Fibroblast of skin of right biceps (primary cell): ENCODE measurements around the gene SP5.
"Not testable (repeated sequence)": the region's sequence is repeated elsewhere in the genome, so short reads cannot be mapped to it uniquely, and the experiment has no call there.

Experiments used
- DNase-seq: peaks from one replicate; pipeline ENCODE4 v3.0.0-alpha.2; 2013

The SP5 gene

DNA sequence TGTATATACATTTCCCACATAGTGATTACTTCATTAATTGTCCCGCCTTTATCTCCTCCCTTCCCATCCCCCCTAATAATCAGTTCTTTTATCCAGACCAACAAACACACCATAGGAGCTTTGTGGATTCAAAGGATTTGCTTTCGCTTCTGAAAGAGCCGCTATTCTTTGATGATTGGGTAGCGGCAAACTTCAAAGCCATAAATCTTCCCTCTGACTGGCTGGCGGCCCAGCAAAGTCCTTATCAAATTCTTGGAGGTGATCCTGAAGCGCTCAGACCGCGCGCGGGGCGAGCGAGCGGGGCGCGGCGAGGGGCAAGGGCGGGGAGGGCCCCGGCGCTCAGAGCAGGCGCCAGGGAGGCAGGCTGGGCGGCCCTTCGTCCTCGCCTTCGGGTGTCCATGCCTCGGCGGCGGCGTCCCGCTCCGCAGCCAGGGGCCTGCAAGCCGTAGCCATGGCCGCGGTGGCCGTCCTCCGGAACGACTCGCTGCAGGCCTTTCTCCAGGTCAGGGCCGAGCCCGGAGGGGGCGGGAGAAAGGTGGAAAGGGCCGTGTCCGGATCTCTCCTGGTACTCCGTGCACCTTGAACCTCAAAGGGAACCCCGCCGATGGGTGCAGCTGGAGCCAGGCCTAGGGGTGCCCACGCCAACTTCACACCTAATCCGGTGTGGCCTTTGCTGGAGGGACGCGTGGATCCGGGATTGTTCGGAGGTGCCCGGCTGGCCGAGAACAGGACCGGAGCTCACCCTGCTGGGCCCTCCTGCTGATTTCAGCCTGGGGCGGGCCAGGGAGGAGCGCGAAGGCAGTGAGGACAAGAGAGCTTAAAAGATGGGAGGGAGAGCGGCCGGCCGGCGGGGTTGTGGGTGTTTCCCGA, at the start of gene SP5:
TSS of gene SP5 (plus strand) at position 276 of the 870 bp plus-strand sequence. CDS start at position 452, 176 bp downstream.
- peak; percentile 37 for DNase-seq

DNA sequence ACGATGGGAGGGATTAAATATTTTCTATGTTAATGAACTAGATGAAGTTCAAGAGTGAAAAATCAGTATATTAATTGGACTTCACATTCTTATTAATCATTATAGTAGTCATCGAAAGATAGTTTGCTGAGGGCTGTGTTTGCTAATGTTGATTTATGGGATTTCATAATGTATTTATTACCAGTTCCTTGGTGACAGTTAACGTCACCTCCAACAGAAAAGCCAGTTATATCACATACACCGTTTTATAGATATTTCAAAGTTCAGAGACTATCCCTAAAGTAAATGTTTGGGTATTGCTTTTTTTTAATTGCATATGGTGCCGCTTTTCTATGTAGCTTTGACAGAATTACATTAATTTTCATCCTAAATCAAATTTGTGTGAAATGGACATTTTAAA, 49.4 kb upstream of the SP5 start:
- DNase-seq: no peak

GRCh38 chr2:170669909-170670308, 45.2 kb upstream of the SP5 start:
- DNase-seq: no peak

DNA sequence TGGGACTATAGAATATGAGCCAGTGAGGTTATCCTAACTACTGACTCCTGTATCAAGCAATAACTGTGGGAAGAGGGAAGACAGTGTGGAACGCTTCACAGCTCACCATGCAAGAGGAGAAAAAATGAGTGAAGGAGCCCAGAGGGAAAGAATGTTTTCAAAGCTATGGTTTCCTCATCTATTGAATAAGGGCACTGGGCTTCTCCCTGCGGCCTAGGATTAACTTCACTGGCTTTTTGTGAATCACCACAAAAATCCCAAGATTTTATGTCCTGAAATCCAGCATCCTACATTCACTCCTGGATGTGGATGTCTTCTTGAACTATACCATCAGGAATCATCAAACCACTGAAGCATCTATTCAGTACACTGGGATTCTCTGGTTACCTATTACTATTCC, 44.5 kb upstream of the SP5 start:
- no peak for DNase-seq

GRCh38 chr2:170671079-170671478, 44.1 kb upstream of the SP5 start:
- DNase-seq: no peak

GRCh38 chr2:170674282-170674681, 40.9 kb upstream of the SP5 start:
- not testable (repeated sequence) for DNase-seq

DNA sequence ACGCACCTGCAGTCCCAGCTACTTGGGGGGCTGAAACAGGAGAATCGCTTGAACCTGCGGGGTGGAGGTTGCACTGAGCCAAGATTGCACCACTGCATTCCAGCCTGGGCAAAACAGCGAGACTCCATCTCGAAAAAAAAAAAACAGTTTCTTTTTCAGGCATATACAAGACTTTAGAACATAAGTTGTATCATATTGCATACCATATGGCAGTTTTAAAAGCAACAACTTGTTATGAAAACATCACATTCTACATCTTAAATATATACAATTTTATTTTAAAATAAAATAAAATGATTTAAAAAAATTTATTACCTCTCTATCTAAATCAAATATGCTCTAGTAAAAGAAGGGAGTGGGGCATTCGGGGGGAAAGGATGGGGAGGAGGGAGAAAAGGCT, 39.4 kb upstream of the SP5 start:
- no peak for DNase-seq

GRCh38 chr2:170679607-170680079, 35.5 kb upstream of the SP5 start:
- DNase-seq: no peak

DNA sequence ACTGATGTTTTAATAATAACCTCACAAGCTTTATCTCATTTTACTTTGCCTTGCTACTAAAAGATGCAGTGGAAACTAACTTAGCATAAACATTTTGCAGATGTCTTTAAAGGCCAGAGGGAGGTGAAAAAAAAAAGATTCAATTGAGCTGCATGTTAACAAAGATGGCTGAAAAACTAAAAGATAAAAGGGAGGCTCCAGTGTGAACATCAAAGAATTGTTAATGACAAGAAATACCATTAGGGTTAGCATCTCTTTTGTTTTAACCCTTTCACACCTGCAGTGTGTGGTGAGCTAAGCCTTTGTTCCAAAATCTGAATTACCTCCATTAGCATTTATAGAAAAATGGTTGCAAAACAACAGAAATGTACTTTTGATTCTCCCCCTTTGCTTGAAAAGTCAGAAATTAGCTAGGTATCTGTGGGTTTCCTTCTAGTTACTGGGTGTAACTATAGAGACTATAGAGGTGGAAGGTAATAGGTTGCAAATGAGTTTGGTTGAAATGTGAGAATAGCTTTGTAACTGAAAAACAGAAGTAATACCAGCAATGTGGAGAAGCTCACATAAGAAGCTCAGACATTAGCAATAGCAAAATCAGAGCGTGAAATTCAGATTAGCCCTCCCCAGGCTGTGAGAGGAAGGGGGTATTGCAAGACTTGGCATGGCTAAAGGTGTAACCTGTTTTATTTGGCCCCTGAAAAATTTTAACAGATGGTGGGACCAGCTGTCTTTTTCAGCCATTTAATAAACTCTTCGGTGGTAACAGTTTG, 34.8 kb upstream of the SP5 start:
- no peak for DNase-seq

DNA sequence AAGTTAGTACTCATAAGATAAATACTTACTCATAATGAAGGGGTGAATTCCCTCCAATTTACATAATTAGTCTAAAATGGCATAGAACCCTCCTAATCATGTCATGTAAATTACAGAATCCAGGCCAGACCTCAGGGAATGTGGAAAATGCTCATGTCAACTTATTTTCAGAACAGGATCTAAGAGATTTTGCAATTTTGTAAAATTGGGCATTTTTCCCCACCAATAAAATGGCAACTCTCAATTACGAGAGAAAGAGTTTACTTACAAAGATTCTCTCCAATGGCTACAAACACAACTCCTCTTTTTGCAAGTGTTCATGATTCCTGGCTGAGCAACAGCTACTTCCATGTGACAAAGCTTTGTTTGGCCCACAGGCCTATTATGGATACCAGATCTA, 33.8 kb upstream of the SP5 start:
- DNase-seq: no peak

DNA sequence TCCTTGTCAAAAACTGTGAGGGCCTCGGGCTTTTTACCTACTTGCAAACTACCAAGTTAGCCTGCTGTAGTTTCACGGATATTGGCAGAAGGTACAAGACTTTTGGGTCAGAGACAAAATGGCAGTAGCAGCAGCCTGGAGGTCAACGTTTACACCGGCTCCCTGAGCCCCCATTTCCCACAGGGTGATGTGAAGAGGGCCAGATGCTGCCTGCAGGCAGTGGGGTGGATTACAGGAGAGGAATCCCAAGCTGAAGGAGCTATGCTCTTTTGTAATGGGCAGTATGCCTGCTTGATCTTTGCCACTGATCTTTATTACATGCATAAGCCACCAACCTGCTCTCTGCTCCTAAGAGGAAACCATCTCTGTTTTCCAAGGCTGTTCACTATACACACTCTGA, 29.5 kb upstream of the SP5 start:
- DNase-seq: no peak

GRCh38 chr2:170689481-170689880, 25.7 kb upstream of the SP5 start:
- no peak for DNase-seq

GRCh38 chr2:170690640-170691039, 24.5 kb upstream of the SP5 start:
- DNase-seq: no peak

DNA sequence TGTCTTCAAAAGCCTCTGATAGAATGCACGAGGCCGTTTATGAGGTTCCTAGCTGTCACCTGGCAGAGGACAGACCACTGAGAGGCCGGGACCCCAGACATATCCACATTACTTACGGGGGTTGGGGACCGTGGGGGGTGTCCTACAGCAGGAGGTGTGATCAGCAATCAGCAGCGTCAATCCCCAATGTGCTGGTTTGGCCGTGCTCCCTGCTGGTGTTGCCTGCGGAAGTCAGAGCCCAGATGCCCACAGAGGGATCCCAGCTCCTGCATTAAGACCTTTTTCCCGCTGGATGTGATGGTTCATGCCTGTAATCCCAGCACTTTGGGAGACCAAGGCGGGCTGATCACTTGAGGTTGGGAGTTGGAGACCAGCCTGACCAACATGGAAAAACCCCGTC, 20.8 kb upstream of the SP5 start:
- no peak for DNase-seq

DNA sequence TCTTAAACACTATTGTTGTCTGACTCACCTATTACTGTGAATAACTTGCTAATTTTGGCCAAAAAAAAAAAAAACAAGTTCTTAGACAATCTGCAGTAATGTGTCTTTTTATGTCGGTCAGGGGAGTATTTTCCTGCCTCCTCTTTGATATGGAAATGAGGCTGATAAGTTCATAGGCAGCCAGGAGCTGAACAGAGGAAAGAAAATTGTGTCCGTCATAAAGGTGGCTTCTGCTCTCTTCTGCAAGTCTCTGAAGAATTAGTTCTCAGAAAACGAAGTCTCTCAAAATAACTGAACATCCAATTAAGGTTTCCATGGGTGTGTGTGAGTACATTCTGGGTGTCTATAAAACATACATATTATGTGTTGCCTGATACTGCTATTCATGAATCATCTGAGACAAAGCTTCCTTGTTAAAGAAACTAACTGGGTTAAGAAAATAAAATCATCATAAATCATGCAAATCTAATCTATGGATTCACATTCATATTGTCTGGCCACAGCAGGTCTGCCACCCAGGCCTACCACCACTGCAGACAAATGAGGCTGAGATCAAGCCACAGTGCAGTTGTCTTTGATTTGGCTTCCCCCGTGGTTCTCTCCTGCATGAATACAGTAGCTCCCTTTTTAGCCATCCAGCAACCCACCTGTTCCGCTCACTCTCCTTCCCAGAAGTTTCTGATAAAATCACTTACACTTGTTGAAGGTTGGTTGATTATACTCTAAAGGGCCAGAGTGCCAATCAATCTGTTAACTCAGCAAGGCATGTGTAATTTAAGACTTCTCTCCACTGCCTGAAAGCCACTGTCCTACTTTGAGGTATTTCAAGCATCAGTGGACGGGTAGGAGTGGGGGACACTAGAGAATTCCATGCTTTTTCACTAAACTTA, 19.4 kb upstream of the SP5 start:
- no peak for DNase-seq

- no peak for DNase-seq
These were observed 18.2 kb upstream of the SP5 start for GRCh38 chr2:170696948-170697347.

DNA sequence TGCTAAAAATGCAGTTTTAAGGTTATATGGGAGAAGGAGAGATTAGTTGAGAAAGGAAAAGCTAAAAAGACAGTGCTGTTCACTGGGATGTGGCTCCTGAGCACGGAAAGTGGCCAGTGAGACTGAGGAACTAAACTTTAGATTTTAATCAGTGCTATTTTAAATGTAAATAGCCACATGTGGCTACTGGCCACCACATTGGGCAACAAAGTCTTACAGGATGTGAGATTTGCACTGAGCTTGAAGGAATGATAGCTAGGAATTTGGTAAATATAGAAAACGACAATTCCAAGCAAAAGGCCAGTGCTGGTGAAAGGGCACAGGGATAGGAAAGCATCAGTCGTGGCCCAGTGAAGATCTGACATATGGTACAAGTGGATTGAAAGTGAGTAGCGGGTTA, 14.1 kb upstream of the SP5 start:
- no peak for DNase-seq

DNA sequence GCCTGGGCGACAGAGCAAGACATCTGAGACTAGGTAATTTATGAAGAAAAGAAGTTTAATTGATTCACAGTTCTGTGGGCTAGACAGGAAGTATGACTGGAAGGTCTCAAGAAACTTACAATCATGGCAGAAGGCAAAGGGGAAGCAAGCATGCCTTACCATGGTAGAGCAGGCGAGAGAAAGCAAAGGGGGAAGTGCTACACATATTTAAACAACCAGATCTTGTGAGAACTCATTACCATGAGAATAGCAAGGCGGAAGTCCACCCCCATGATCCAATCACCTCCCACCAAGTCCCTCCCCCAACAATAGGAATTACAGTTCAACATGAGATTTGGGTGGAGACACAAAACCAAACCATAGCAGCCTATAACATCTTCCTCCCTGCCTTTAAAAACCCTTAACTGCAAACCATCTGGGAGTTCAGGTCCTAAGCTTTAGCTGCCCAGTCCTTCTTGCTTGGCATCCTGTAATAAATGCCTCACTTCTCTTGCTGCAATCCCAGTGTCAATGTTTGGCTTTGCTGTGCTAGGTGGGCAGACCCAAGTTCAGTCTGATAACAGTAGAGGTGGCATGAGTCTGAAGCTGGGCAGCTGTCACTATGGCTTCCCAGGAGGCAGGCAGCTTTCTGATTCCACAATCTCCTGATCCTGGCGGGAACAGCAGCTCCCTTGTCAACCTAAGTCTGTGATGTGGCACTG, 11.2 kb upstream of the SP5 start:
- no peak for DNase-seq

GRCh38 chr2:170707821-170708795, 7.0 kb upstream of the SP5 start:
- no peak for DNase-seq

DNA sequence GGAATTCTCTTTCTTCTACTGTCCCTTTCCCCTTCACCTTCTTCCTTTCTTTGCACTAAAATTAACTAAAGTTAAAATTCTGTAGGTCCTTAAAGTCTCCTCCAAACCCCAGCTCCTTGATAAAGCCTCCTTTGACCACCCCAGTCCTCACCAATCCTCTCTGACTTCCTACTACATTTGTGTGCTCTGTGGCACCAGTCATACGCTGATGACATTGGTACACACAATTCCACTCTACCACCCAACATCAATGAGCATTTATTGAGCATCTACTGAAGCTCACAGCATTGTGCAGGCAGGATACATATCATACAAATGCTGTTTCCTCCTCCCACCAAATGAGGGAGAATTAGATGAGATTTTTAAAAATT, 4.5 kb upstream of the SP5 start:
- DNase-seq: no peak

- no peak for DNase-seq
These were observed 3.9 kb upstream of the SP5 start for GRCh38 chr2:170711196-170711773.
